A549 (cell line): ENCODE results near the gene RPGR. TPM values are rescaled to one million over a fixed set of nuclear protein-coding genes. Genes with fewer than 3 reads are reported as not detected.

Experiments
- ATAC-seq, 2 experiments: fragments of 200-7000 bp in 1 of 2; fragments of >200 bp in 1 of 2; cut with Nextera tagmentation in 1 of 2; cut with Tn5 transposase in 1 of 2; 3 replicates each; pipeline versions ENCODE4 v1.8.0 to v1.9.1; 2018 to 2020; ENCODE audit warnings: mild to moderate bottlenecking in 1 of 2, moderate library complexity in 1 of 2
- CTCF ChIA-PET: fragments of 300-600 bp; sonication (Branson Sonifier 250); formaldehyde crosslinking; extraction: SDS; loops from one replicate; lab custom pipeline; 2021; ENCODE audit warnings: antibody characterized with exemption, inconsistent platforms; lab: Yijun Ruan, JAX
- POLR2A ChIA-PET: fragments of 350-600 bp; formaldehyde crosslinking; extraction: SDS; loops from one replicate; lab custom pipeline; 2021; ENCODE audit warnings: antibody characterized with exemption, inconsistent platforms; lab: Yijun Ruan, JAX
- DNase-seq, 2 experiments: peaks; one replicate each; pipeline versions ENCODE4 v3.0.0 to v3.0.0-alpha.2; 2011 to 2016; ENCODE audit warnings: low read depth in 1 of 2, low spot score in 1 of 2
- FAIRE-seq: peaks from 2 replicates; lab custom pipeline; 2011; peaks lifted over from hg19 to GRCh38; lab: Jason Lieb, UNC
- H3K27ac ChIP-seq, 2 experiments: fragments of >200 bp; sonication (Bioruptor Twin); formaldehyde crosslinking; 3 replicates each; pipeline ENCODE4 v1.5.1; 2016 to 2017
- H3K4me1 ChIP-seq: fragments of >200 bp; sonication (Bioruptor Twin); formaldehyde crosslinking; 3 replicates; pipeline ENCODE4 v1.6.1; 2016
- H3K4me2 ChIP-seq: fragments of >200 bp; sonication (Bioruptor Twin); formaldehyde crosslinking; 3 replicates; pipeline ENCODE4 v1.6.1; 2016
- H3K4me3 ChIP-seq: fragments of >200 bp; sonication (Bioruptor Twin); formaldehyde crosslinking; 3 replicates; pipeline ENCODE4 v1.5.1; 2016
- H3K9me3 ChIP-seq: fragments of >200 bp; sonication (Bioruptor Twin); formaldehyde crosslinking; 3 replicates; pipeline ENCODE4 v1.6.1; 2016
- BHLHE40 ChIP-seq: IDR thresholded peaks from 2 replicates; pipeline ENCODE4 v1.6.1; 2012; ENCODE audit warnings: low read depth, low read length, inconsistent platforms
- CBX2 ChIP-seq: fragments of 200-600 bp; sonication (generic); IDR thresholded peaks from 2 replicates; pipeline ENCODE4 v1.6.1; 2016; ENCODE audit warnings: low read depth, mild to moderate bottlenecking, borderline replicate concordance
- EHF ChIP-seq: fragments of 250-450 bp; sonication (Bioruptor Pico); IDR thresholded peaks from 2 replicates; pipeline ENCODE4 v1.5.0; 2020; ENCODE audit warnings: mild to moderate bottlenecking
- FOSB ChIP-seq: fragments of 250-450 bp; sonication (Bioruptor Pico); IDR thresholded peaks from 2 replicates; pipeline ENCODE4 v1.5.0; 2020; ENCODE audit warnings: mild to moderate bottlenecking, moderate library complexity
- FOXS1 ChIP-seq: fragments of 250-450 bp; sonication (Bioruptor Pico); IDR thresholded peaks from 2 replicates; pipeline ENCODE4 v1.5.0; 2020; ENCODE audit warnings: mild to moderate bottlenecking, moderate library complexity
- HDAC2 ChIP-seq: fragments of 200-600 bp; sonication (generic); IDR thresholded peaks from 2 replicates; pipeline ENCODE4 v1.6.1; 2016
- HOXA7 ChIP-seq: fragments of 250-450 bp; sonication (Bioruptor Pico); IDR thresholded peaks from 2 replicates; pipeline ENCODE4 v1.5.0; 2020; ENCODE audit warnings: mild to moderate bottlenecking, moderate library complexity
- HOXB13 ChIP-seq: fragments of 250-450 bp; sonication (Bioruptor Pico); IDR thresholded peaks from 2 replicates; pipeline ENCODE4 v1.5.0; 2020; ENCODE audit warnings: low read depth, mild to moderate bottlenecking, moderate library complexity
- HOXB5 ChIP-seq: fragments of 250-450 bp; sonication (Bioruptor Pico); IDR thresholded peaks from 2 replicates; pipeline ENCODE4 v1.5.0; 2020; ENCODE audit warnings: mild to moderate bottlenecking, moderate library complexity
- JUNB ChIP-seq: fragments of >200 bp; sonication (Bioruptor Twin); formaldehyde crosslinking; IDR thresholded peaks from 2 replicates; pipeline ENCODE4 v1.6.1; 2016
- KDM1A ChIP-seq: fragments of 200-600 bp; sonication (generic); IDR thresholded peaks from 2 replicates; pipeline ENCODE4 v1.6.1; 2016; ENCODE audit warnings: low read depth, mild to moderate bottlenecking
- KDM5A ChIP-seq: fragments of 200-600 bp; sonication (generic); IDR thresholded peaks from 2 replicates; pipeline ENCODE4 v1.6.1; 2016; ENCODE audit warnings: antibody characterized with exemption, mild to moderate bottlenecking
- MYC ChIP-seq: IDR thresholded peaks from 2 replicates; pipeline ENCODE4 v1.6.1; 2012; ENCODE audit warnings: mild to moderate bottlenecking, inconsistent platforms, low read length, improper control_type of control experiment, borderline replicate concordance
- NFE2L2 ChIP-seq: fragments of 150-350 bp; conservative IDR thresholded peaks from 2 replicates; pipeline ENCODE4 v1.6.1; 2014; ENCODE audit warnings: low read length
- NR3C1 ChIP-seq: fragments of >200 bp; sonication (Bioruptor Twin); formaldehyde crosslinking; IDR thresholded peaks from 3 replicates; pipeline ENCODE4 v1.6.1; 2017
- PHF8 ChIP-seq: fragments of 200-600 bp; sonication (generic); IDR thresholded peaks from 2 replicates; pipeline ENCODE4 v1.6.1; 2016; ENCODE audit warnings: low read depth, mild to moderate bottlenecking, antibody characterized with exemption, moderate library complexity, borderline replicate concordance
- POLR2AphosphoS2 ChIP-seq: conservative IDR thresholded peaks from 2 replicates; pipeline ENCODE4 v1.6.1; 2012; ENCODE audit warnings: low read length, improper control_type of control experiment, inconsistent platforms
- RAD21 ChIP-seq, 2 experiments: fragments of >200 bp in 1 of 2; sonication (Bioruptor Twin) in 1 of 2; formaldehyde crosslinking in 1 of 2; IDR thresholded peaks in 1 of 2; conservative IDR thresholded peaks in 1 of 2; 2 replicates in 1 of 2; 3 replicates in 1 of 2; pipeline ENCODE4 v1.6.1; 2012 to 2018; ENCODE audit warnings: inconsistent platforms in 1 of 2
- RARB ChIP-seq: fragments of 250-450 bp; sonication (Bioruptor Pico); IDR thresholded peaks from 2 replicates; pipeline ENCODE4 v1.8.0; 2021; ENCODE audit warnings: mild to moderate bottlenecking, moderate library complexity
- RFX5 ChIP-seq: fragments of 450-650 bp; IDR thresholded peaks from 2 replicates; pipeline ENCODE4 v1.7.1; 2014; ENCODE audit warnings: antibody characterized with exemption, mild to moderate bottlenecking, moderate library complexity
- SREBF2 ChIP-seq: fragments of 450-650 bp; IDR thresholded peaks from 2 replicates; pipeline ENCODE4 v1.6.1; 2014; ENCODE audit warnings: mild to moderate bottlenecking, moderate library complexity
- TP53 ChIP-seq: fragments of 250-450 bp; sonication (Bioruptor Pico); IDR thresholded peaks from 2 replicates; pipeline ENCODE4 v1.5.0; 2021; ENCODE audit warnings: mild to moderate bottlenecking, moderate library complexity
- ZC3H11A ChIP-seq: fragments of 450-650 bp; IDR thresholded peaks from 2 replicates; pipeline ENCODE4 v1.6.1; 2014; ENCODE audit warnings: antibody characterized with exemption, mild to moderate bottlenecking
- ZSCAN20 ChIP-seq: fragments of 250-450 bp; sonication (Bioruptor Pico); IDR thresholded peaks from 2 replicates; pipeline ENCODE4 v1.8.0; 2022; ENCODE audit warnings: mild to moderate bottlenecking, moderate library complexity
- WGBS: methylation state at CpG from one replicate; pipeline ENCODE4 v1.1.6; 2017; ENCODE audit errors: missing lambda C conversion rate; 5-methylcytosine and 5-hydroxymethylcytosine counted together
- polyA plus RNA-seq, 4 experiments: library from polyadenylated mRNA; depleted of rRNA in 3 of 4; stranded (reverse); fragments of >200 nt; fragmentation: RNase III in 1 of 4; extraction: RNeasy Plus Mini Kit Qiagen cat#74134 plus additional on column Dnase treatment in 1 of 4; gene quantifications; 2 replicates in 3 of 4; 3 replicates in 1 of 4; pipeline ENCODE4 v1.2.3, GENCODE V29; 2011 to 2017
- TF ChIP-seq, protein P1 (sequence below): IDR thresholded peaks from 2 replicates; pipeline ENCODE4 v1.6.1; 2012
- TF ChIP-seq, protein P2 (sequence below): IDR thresholded peaks from 2 replicates; pipeline ENCODE4 v1.6.1; 2012

Gene RPGR
- polyA plus RNA-seq, 2 of the 4 experiments (the other 2 are of a cell fraction), result 8.1 to 10.5 TPM

DNA sequence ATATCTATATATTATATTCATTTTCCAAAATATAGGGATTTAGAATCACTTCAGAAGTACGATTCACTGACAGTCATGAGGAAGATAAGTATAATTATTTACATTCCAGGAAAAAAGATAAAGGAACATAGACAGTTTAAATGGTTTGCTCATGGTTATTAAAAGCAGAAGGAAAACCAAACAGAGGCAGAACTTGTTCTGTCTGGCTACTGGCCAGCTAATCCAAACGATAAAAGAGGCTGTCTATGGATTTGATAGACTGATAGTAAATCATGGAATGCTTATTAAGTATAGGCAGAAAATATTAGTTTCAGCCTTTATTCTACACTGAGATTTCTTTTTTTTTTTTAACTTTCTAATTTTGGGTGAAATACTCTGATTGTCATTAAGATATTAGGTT lies 50.2 kb downstream of the RPGR start:
- peak in 1 of 2 experiments; percentile 1 for DNase-seq
- no peak overlapping the region for H3K27ac ChIP-seq
- H3K9me3 ChIP-seq, result no peaks in the 10 kb centered on the region
- H3K4me3 ChIP-seq, result no peak overlapping the region
- TF ChIP-seq RFX5, result no peak
- TF ChIP-seq RAD21 (conservative IDR thresholded peaks at IDR 0.05 in 1 of 2, IDR thresholded peaks at IDR 0.05 in 1 of 2), result no peak
- TF ChIP-seq EHF (CRISPR knock-in tag), result no peak
- TF ChIP-seq, protein P1, sequence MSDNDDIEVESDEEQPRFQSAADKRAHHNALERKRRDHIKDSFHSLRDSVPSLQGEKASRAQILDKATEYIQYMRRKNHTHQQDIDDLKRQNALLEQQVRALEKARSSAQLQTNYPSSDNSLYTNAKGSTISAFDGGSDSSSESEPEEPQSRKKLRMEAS, result no peak
- TF ChIP-seq NFE2L2, result no peak
- TF ChIP-seq POLR2AphosphoS2, result no peak
- no peak for TF ChIP-seq MYC
- no peak for TF ChIP-seq JUNB
- TF ChIP-seq, protein P2, sequence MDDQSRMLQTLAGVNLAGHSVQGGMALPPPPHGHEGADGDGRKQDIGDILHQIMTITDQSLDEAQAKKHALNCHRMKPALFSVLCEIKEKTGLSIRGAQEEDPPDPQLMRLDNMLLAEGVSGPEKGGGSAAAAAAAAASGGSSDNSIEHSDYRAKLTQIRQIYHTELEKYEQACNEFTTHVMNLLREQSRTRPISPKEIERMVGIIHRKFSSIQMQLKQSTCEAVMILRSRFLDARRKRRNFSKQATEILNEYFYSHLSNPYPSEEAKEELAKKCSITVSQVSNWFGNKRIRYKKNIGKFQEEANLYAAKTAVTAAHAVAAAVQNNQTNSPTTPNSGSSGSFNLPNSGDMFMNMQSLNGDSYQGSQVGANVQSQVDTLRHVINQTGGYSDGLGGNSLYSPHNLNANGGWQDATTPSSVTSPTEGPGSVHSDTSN, result no peak
- no peak for TF ChIP-seq ZSCAN20
- TF ChIP-seq TP53 (CRISPR knock-in tag), result no peak
- no peak for TF ChIP-seq HOXB13
- no peak for TF ChIP-seq CBX2
- no peak for TF ChIP-seq SREBF2
- no peak for TF ChIP-seq HOXA7 (CRISPR knock-in tag)
- TF ChIP-seq FOXS1 (CRISPR knock-in tag), result no peak
- TF ChIP-seq ZC3H11A, result no peak
- TF ChIP-seq HDAC2, result no peak
- TF ChIP-seq KDM1A, result no peak
- CTCF ChIA-PET, result interaction anchor here (1.0 to 1.2 kb wide), 2 partner anchors 50 to 85 kb away, joined by 3 to 5 read pairs; partner anchors contain the start of gene RPGR
- no peak for ATAC-seq
- peaks cover 51% of the 10 kb centered on the region for H3K4me1 ChIP-seq
- H3K4me2 ChIP-seq, result peak overlapping the region; percentile 75; the same call in 2 of the 3 replicates
- FAIRE-seq, result no peak
- WGBS, result 26% methylated on average over 2 of the region's 2 CpGs
- POLR2A ChIA-PET, result no interaction called here

DNA sequence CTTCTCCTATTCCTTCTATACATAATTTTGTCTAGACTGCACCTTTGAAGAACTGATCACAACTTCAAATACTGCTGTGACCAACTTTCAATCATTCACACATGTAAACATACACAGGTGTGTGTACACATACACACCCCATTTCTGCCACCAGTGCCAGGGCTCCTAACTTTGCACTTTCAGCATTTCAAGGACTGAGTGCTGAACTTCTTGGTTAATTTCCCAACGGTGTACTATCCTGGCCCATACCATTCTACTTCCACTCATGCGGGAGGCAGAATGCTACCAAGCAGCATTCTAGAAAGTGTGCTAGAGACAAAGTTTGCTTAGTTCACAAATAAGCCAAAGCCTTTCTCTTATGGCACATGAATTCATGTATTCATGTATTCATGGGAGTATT lies 51.2 kb downstream of the RPGR start:
- 68% methylated on average over 2 of the region's 2 CpGs for WGBS
- peaks cover 55% of the 10 kb centered on the region for H3K4me1 ChIP-seq
- no peak for TF ChIP-seq PHF8
- TF ChIP-seq JUNB, result no peak
- TF ChIP-seq POLR2AphosphoS2, result no peak
- TF ChIP-seq CBX2, result no peak
- no peak for TF ChIP-seq FOSB (CRISPR knock-in tag)
- no peak for TF ChIP-seq BHLHE40
- no peak for TF ChIP-seq SREBF2
- no peak for TF ChIP-seq RFX5
- no peak for TF ChIP-seq NR3C1
- TF ChIP-seq EHF (CRISPR knock-in tag), result no peak
- no peak for TF ChIP-seq NFE2L2
- no peak for TF ChIP-seq HOXB5 (CRISPR knock-in tag)
- TF ChIP-seq KDM5A, result no peak
- no peak for TF ChIP-seq RARB (CRISPR knock-in tag)
- ChIA-PET POLR2A (interaction anchor here (1.0 kb wide), 1 partner anchor 51 kb away, joined by 4 read pairs; the partner anchor contains the start of gene RPGR), CTCF (interaction anchor here (0.7 to 4.0 kb wide), 3 partner anchors 10 to 56 kb away, joined by 3 to 17 read pairs (median 3); partner anchors contain the start of genes RPGR and SRPX)
- peak; percentile 68 to 69 for ATAC-seq
- no peak overlapping the region for H3K4me3 ChIP-seq
- H3K4me2 ChIP-seq, result peak overlapping the region; percentile 75
- no peak for FAIRE-seq
- peak overlapping the region; percentile 37 to 72; a peak in 3 of 6 replicates for H3K27ac ChIP-seq
- peak in 1 of 2 experiments; percentile 21 for DNase-seq
- no peaks in the 10 kb centered on the region for H3K9me3 ChIP-seq
